Measurements from ENCODE around the gene CDC6.
"Not testable (repeated sequence)": the region's sequence is repeated elsewhere in the genome, so short reads cannot be mapped to it uniquely, and the experiment has no call there.

CDC6 gene

DNA sequence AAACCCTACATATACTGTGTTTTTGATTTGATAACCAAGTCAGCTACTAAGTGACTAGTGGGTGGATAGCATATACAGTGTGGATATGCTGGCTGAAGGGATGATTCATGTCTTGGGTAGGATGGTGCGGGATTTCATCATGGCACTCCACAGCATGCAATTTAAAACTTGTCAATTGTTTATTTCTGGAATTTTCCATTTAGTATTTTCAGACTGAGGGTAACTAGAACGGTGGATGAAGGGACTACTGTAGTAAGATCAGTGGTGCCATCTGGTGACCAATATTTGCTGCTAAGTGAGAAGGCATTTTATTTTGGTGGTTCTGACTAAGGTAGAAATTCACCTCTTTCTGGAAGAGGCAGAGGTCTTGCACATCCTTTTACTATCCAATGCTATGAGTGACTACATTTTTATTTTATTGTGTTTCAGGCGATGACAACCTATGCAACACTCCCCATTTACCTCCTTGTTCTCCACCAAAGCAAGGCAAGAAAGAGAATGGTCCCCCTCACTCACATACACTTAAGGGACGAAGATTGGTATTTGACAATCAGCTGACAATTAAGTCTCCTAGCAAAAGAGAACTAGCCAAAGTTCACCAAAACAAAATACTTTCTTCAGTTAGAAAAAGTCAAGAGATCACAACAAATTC, 3.1 kb downstream of the CDC6 start:
- DNase-seq: peak; percentile 20 to 58

- no peak for DNase-seq
These were observed 3.6 kb downstream of the CDC6 start for GRCh38 chr17:40291281-40291664.

- no peak for DNase-seq
These were observed 5.7 kb downstream of the CDC6 start for GRCh38 chr17:40293363-40293762.

GRCh38 chr17:40295488-40296436, 8.1 kb downstream of the CDC6 start:
- DNase-seq: no peak

DNA sequence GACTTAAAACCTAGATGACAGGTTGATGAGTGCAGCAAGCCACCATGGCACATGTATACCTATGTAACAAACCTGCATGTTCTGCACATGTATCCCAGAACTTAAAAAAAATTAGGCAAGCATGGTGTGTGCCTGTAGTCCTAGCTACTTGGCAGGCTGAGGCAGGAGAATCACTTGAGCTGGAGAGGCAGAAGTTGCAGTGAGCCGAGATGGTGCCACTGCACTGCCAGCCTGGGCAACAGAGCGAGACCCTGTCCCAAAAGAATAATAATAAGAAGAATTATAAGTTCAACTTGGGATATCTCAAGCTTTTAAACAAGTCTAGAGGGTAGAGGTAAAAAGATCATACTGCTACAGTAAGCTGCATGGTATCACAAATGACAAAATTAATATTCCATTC, 9.8 kb downstream of the CDC6 start:
- DNase-seq: no peak

DNA sequence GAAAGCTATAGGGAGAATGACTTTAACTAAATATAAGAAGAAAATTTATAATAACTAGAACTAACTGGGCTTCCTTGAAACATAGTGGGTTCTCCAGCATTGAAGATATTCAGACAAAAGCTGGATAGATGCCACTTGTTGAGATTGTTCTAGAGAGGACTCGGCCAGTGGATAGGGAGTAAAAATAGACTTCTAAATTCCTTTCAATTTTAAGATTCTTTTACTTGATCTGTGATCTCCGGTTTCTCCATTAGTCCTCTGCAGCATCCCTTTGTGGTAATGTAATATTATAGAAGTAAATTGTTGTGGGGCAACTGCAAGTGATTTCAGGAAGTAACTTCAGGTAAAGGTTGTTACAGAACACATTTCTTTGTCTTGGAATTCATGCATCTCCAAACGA, 11.0 kb downstream of the CDC6 start:
- no peak for DNase-seq

DNA sequence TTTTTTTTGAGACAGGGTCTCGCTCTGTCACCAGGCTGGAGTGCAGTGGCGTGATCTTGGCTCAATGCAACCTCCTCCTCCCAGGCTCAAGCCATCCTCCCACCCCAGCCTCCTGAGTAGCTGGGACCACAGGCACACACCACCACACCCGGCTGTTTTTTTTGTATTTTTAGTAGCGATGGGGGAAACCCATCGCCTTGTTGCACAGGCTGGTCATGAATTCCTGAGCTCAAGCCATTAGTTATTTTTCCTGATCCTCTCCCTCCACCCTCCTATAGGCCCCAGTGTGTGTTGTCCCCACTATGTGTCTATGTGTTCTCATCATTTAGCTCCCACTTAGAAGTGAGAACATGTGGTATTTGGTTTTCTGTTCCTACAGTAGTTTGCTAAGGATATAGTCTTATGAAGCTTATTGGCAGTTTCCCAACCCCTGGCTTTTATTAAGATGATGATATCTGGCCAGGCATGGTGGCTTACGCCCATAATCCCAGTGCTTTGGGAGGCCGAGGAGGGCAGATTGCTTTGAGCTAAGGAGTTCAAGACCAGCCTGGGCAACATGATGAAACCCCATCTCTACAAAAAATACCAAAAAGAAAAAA, 11.6 kb downstream of the CDC6 start:
- DNase-seq: not testable (repeated sequence)

DNA sequence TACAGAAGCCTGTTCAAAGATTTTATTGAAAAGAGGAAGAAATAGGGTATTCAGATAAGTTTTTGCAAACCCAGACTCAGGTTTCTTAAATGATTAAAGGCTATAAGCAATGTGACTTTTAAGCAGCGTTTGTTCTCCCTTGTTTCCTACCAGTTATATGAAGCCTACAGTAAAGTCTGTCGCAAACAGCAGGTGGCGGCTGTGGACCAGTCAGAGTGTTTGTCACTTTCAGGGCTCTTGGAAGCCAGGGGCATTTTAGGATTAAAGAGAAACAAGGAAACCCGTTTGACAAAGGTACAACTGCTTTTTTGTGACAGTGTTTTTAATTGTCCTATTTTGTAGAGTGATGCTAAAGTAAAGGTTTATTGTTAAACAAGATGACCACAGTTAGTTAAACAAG, 13.6 kb downstream of the CDC6 start:
- no peak for DNase-seq

DNA sequence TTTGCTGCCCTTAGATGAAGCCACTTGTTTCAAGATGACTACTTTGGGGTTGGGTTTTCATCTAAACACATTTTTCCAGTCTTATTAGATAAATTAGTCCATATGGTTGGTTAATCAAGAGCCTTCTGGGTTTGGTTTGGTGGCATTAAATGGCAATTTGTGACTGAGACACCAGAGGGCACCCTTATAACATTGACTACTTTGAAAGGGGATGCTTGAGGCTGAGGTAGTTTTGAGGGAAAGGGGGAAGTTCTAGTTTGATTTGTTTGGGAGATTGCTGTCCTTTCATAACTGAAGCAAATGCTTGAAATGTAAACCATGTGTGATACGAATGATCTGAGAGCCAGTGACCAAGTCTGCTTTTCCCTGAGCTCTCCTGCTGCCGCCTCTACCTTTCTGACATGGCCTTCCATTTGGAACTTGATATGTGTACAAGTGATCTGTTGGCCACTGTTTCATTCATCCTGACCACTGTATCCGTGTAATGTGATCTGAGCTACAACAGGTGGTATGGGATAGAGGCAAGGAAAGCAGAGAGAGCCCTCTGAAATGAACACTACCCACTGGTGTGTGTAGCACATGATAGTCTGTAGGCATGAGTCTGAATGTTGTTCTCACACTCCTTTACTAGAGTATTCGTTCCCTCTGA, 15.5 kb downstream of the CDC6 start:
- DNase-seq: peak in 1 of 2 experiments; percentile 53

GRCh38 chr17:40303708-40304551, 16.3 kb downstream of the CDC6 start:
- DNase-seq: no peak

DNA sequence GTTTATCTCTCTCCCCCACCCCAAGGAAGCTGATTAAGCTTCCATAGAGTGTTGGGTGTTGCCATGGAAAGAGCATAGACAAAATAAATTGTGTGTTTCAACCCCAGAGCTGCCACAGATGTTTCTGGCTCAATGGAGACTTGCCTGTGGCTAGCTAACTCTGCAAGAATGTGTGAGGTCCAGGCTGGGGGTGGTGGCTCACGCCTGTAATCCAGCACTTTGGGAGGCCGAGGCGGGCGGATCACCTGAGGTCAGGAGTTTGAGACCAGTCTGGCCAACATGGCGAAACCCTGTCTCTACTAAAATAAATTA, 16.8 kb downstream of the CDC6 start:
- DNase-seq: not testable (repeated sequence)

GRCh38 chr17:40304866-40305265, 17.2 kb downstream of the CDC6 start:
- not testable (repeated sequence) for DNase-seq

GRCh38 chr17:40306395-40306794, 18.7 kb downstream of the CDC6 start:
- no peak for DNase-seq

- no peak for DNase-seq
These were observed 19.5 kb downstream of the CDC6 start for GRCh38 chr17:40307001-40307730.

DNA sequence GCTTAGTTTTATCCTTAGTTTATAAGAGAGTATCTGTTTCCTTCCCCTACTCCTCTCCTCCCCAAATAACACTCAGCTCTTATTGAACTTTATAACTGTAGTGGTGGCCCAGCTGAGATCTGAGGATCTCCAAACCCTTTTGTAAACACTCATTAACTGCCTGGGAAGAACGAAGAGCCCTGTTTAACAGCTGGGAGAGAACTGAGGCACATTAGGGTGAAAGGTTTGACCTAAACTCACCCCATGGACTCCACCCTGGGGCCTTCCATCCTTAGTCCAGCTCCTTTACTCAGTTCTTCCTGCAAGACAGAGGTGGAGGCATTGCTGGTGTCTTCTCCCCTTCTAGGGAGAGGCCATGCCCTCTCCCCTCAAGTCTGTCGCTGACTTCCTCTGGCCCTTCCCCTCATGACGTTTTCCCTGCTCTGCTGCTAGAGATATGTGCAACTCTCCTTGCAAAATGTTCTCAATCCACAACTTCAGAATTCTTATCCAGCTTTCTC, 20.1 kb downstream of the CDC6 start:
- no peak for DNase-seq

- peak in 1 of 2 experiments; percentile 58 for DNase-seq
These were observed 21.6 kb downstream of the CDC6 start, which contains the start of gene RARA for GRCh38 chr17:40309031-40309948. RARA (plus strand) TSS chr17:40309180; CDS start chr17:40331219, 22,039 bp downstream.

DNA sequence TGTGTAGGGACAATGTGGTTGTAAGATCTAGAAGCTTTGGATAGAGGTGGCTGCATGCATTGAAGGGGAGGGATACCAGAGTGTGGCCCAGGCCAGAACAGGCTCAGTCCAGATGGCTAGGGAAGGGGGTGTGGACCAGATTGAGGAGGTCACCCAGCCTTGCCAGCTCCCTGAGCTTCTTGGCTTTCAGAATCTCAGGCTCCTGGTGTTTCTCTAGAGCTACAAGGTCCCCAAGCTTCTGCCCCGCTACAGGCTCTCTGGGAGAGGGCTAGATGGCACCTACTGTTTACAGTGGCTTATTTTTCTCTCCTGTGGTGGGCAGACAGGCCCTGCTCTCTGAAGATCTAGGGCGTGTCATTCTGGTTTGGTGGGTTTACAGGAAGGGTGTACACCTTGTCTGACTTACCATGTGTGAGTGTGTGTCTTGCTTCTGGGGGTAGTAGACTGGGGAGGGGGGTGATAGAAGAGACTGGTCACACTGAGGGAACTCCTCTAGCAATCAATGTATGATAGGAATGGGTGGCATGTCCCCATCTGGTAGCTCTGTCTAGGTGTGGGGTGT, 22.4 kb downstream of the CDC6 start:
- no peak for DNase-seq

DNA sequence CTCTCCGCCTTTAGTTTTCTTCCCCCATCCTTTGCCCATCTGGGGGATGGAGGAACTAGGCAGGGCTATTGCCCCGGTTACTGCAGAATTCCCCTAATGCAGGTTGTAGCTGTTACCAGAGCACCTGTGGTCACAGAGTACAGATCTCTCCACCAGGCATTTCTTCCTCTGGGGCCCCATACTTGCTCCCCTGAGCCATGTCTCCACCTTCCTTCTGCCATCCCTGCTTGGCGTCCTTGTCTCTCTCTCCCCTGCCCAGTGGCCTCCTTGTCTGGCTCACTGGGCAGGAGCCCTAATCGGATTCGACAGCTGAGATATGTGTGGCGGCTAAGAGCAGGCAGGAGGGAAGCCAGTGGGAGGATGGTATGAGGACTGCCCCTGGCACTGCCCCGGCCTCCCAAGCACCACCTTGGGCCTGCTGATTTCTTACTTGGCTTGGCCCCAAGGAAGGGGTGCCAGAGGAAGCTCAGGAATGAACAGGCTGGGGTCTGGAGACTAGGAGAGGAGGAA, 23.3 kb downstream of the CDC6 start:
- no peak for DNase-seq

DNA sequence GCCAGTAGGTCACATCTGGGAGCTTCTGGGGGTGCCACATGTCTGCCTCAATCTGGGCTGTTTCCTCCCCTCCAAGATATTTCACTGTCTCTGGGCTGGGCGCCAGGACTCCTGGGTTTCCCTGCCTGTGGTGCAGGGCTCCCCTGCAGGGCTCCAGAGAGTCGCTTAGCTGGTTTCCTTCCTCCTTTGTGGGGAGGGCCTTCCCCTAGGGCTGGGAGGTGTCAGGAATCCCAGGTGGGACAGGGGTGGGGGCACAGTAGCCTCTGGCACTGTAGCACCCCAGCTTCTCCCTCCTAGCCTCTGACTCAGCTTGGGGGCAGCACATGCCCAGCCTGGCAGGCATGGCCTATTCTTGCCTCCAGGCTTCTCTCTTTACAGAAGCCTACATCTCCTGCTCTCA, 23.9 kb downstream of the CDC6 start:
- DNase-seq: no peak

All from NCI-H526 (cell line).